GM23248 (cell line): ENCODE data around the gene ELMOD1. TPM values are rescaled to one million over a fixed set of nuclear protein-coding genes. Genes with fewer than 3 reads are reported as not detected.
A peak's percentile ranks its signal among the peaks of the same experiment; 100 is the strongest.

Experiments used
- DNase-seq: peaks from one replicate; pipeline ENCODE4 v3.0.0-alpha.2; 2015
- H2AFZ ChIP-seq: fragments of 200-600 bp; sonication (generic); 2 replicates; pipeline ENCODE4 v1.6.1; 2016; ENCODE audit warnings: antibody characterized with exemption
- H3F3A ChIP-seq: fragments of 200-600 bp; sonication (generic); 2 replicates; pipeline ENCODE4 v1.6.1; 2016; ENCODE audit warnings: mild to moderate bottlenecking, antibody characterized with exemption, mixed run types; ENCODE audit not compliant: insufficient read depth
- H3K27ac ChIP-seq: fragments of 200-600 bp; sonication (generic); 2 replicates; pipeline ENCODE4 v1.5.1; 2016; ENCODE audit warnings: mild to moderate bottlenecking
- H3K27me3 ChIP-seq: fragments of 200-600 bp; sonication (generic); replicated peaks from 2 replicates; pipeline ENCODE4 v1.6.1; 2016; ENCODE audit warnings: mild to moderate bottlenecking; ENCODE audit not compliant: insufficient read depth
- H3K36me3 ChIP-seq: fragments of 200-600 bp; sonication (generic); 2 replicates; pipeline ENCODE4 v1.6.1; 2016; ENCODE audit warnings: low read depth, mild to moderate bottlenecking
- H3K4me1 ChIP-seq: fragments of 200-600 bp; sonication (generic); 2 replicates; pipeline ENCODE4 v1.6.1; 2016; ENCODE audit warnings: mild to moderate bottlenecking; ENCODE audit not compliant: insufficient read depth
- H3K4me2 ChIP-seq: fragments of 200-600 bp; sonication (generic); one replicate; pipeline ENCODE4 v1.6.1; 2016; ENCODE audit warnings: mild to moderate bottlenecking; ENCODE audit not compliant: unreplicated experiment
- H3K4me3 ChIP-seq: fragments of 200-600 bp; sonication (generic); 2 replicates; pipeline ENCODE4 v1.5.1; 2016; ENCODE audit warnings: mild to moderate bottlenecking
- H3K79me2 ChIP-seq: fragments of 200-600 bp; sonication (generic); 2 replicates; pipeline ENCODE4 v1.6.1; 2016; ENCODE audit warnings: mild to moderate bottlenecking; ENCODE audit not compliant: insufficient read depth
- H3K9ac ChIP-seq: fragments of 200-600 bp; sonication (generic); 2 replicates; pipeline ENCODE4 v1.6.1; 2016; ENCODE audit warnings: mild to moderate bottlenecking
- H3K9me2 ChIP-seq: fragments of 200-600 bp; sonication (generic); 2 replicates; pipeline ENCODE4 v1.6.1; 2016; ENCODE audit warnings: mixed run types, mild to moderate bottlenecking, moderate library complexity; ENCODE audit not compliant: insufficient read depth
- H3K9me3 ChIP-seq: fragments of 200-600 bp; sonication (generic); one replicate; pipeline ENCODE4 v1.6.1; 2017; ENCODE audit warnings: low read depth
- H4K20me1 ChIP-seq: fragments of 200-600 bp; sonication (generic); 2 replicates; pipeline ENCODE4 v1.6.0; 2016; ENCODE audit not compliant: insufficient read depth
- EZH2 ChIP-seq: fragments of 200-600 bp; sonication (generic); IDR thresholded peaks from 2 replicates; pipeline ENCODE4 v1.6.1; 2018; ENCODE audit warnings: antibody characterized with exemption, mild to moderate bottlenecking; ENCODE audit not compliant: insufficient read depth, poor library complexity, severe bottlenecking
- EZH2phosphoT487 ChIP-seq: fragments of 200-600 bp; sonication (generic); IDR thresholded peaks from 2 replicates; pipeline ENCODE4 v1.6.1; 2018; ENCODE audit warnings: antibody characterized with exemption, moderate library complexity, mild to moderate bottlenecking, low read depth; ENCODE audit not compliant: insufficient read depth
- WGBS, 2 experiments: methylation state at CpG; one replicate each; pipeline ENCODE4 v1.1.6; 2015 to 2017; ENCODE audit warnings: low lambda C conversion rate in 2 of 2, low coverage in 1 of 2; ENCODE audit errors: missing lambda C conversion rate in 2 of 2; 5-methylcytosine and 5-hydroxymethylcytosine counted together
- in situ Hi-C: fragments of 300-500 bp; cut with MboI; formaldehyde crosslinking; loops from 2 replicates; pipeline ENCODE4 v1.15.0; 2020
- polyA plus RNA-seq: library from polyadenylated mRNA; unstranded; fragments of >200 nt; fragmentation: Nextera tagmentation; extraction: Ambion mirVana; gene quantifications from 2 replicates; pipeline ENCODE4 v1.2.1, GENCODE V29; 2016
- total RNA-seq: library from RNA; depleted of rRNA; stranded (reverse); fragments of >200 nt; shearing (Covaris generic); gene quantifications from 2 replicates; pipeline ENCODE4 v1.2.3, GENCODE V29; 2014

ELMOD1 gene
- total and polyA plus RNA-seq, 2 experiments from 2014 or later, result 0.51 TPM; not detected in 1

- Histone ChIP-seq H3K9me3 (no peaks in the 10 kb centered on the region), H3K9me2 (no peaks in the 10 kb centered on the region), H3K27me3 (peaks cover 8% of the 10 kb centered on the region; the same call in 1 of the 2 replicates), H3F3A (peaks cover 21% of the 10 kb centered on the region), H3K4me2 (peak overlapping the region; percentile 28), H2AFZ (no peak overlapping the region), H3K79me2 (no peaks in the 10 kb centered on the region), H3K4me3 (no peak overlapping the region), H3K36me3 (no peaks in the 10 kb centered on the region), H3K9ac (no peak overlapping the region), H3K4me1 (peaks cover 22% of the 10 kb centered on the region), H3K27ac (no peak overlapping the region), H4K20me1 (no peaks in the 10 kb centered on the region)
- WGBS, 2 experiments, result 44 to 49% methylated on average over 5 of the region's 5 CpGs
- in situ Hi-C loops, result loop anchor here (10.0 kb wide), 1 partner anchor 187 kb away; no protein-coding TSS in a partner anchor
- TF ChIP-seq EZH2 (no peak), EZH2phosphoT487 (no peak)
- DNase-seq, result peak; percentile 43
These were observed 3.5 kb upstream of the ELMOD1 start for GRCh38 chr11:107587306-107587979.

DNA sequence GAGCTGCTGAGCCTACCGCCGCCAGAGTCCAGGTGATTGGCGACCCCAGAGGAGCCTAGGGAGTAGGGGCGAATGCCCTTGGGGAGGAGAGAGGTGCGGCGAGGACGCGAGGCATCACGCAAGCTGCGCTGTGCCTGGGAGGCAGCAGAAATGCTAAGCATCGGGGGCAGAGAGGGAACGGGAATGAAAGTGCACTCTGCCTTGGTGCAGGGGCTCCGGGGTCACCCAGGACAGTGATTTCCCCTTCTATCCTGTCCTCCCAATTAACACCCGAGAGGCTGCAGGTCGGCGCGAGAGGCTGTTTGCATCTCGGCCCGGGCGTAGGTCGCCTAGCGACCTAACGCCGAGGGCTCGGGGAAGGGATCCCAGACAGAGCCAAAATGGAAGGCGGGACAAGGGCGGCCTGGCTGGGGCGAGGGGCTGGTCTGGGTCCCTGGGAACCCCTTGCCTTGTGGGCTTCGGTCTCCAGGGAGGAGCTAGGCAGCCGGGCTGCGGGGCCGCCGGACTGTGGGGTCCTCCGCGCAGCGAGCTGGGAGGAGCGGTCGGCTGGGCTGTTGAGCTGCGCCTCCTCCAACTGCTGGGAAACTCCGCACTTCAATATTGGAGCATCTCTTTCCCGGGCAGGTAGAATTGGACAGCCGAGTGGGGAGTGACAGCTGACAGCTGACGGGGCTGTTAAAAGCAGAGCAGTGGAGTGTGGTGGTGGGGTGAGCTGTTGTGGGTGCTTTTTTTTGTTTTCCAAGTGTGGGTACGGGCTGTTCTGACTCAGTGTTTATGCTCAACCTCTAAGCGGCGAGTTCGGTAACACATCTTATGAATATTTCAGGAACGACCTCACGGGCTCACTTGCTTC is 657 bp downstream of the ELMOD1 start:
- Histone ChIP-seq H3K4me2 (peak overlapping the region; percentile 79), H3K9ac (peak overlapping the region; percentile 50), H3K36me3 (no peaks in the 10 kb centered on the region), H3K9me2 (no peaks in the 10 kb centered on the region), H3F3A (peaks cover 24% of the 10 kb centered on the region), H3K27me3 (peaks cover 20% of the 10 kb centered on the region), H2AFZ (peak overlapping the region; percentile 83), H3K9me3 (no peaks in the 10 kb centered on the region), H3K4me1 (peaks cover 12% of the 10 kb centered on the region), H3K79me2 (no peaks in the 10 kb centered on the region), H4K20me1 (no peaks in the 10 kb centered on the region), H3K27ac (no peak overlapping the region), H3K4me3 (peak overlapping the region; percentile 73)
- DNase-seq, result peak; percentile 70
- no peak for TF ChIP-seq EZH2phosphoT487
- peak; percentile 8 for TF ChIP-seq EZH2
- in situ Hi-C loops, result no loop called here
- WGBS, 2 experiments, result 2 to 3% methylated on average over 47 to 49 of the region's 49 CpGs

GRCh38 chr11:107592231-107592590 is 1.3 kb downstream of the ELMOD1 start:
- H3K4me2 ChIP-seq, result peak overlapping the region; percentile 79
- TF ChIP-seq EZH2 (no peak), EZH2phosphoT487 (no peak)
- no peak for DNase-seq
- H3K79me2 ChIP-seq, result no peaks in the 10 kb centered on the region
- H3K9ac ChIP-seq, result no peak overlapping the region
- H3F3A ChIP-seq, result peaks cover 20% of the 10 kb centered on the region
- no peak overlapping the region for H3K27ac ChIP-seq
- H3K4me3 ChIP-seq, result peak overlapping the region; percentile 73; the same call in 1 of the 2 replicates
- peaks cover 23% of the 10 kb centered on the region for H3K27me3 ChIP-seq
- no peaks in the 10 kb centered on the region for H3K36me3 ChIP-seq
- no peaks in the 10 kb centered on the region for H3K9me2 ChIP-seq
- 6 to 10% methylated on average over 6 of the region's 6 CpGs for WGBS, 2 experiments
- peaks cover 8% of the 10 kb centered on the region for H3K4me1 ChIP-seq
- peak overlapping the region; percentile 83 for H2AFZ ChIP-seq
- H4K20me1 ChIP-seq, result no peaks in the 10 kb centered on the region
- H3K9me3 ChIP-seq, result no peaks in the 10 kb centered on the region
- in situ Hi-C loops, result no loop called here

DNA sequence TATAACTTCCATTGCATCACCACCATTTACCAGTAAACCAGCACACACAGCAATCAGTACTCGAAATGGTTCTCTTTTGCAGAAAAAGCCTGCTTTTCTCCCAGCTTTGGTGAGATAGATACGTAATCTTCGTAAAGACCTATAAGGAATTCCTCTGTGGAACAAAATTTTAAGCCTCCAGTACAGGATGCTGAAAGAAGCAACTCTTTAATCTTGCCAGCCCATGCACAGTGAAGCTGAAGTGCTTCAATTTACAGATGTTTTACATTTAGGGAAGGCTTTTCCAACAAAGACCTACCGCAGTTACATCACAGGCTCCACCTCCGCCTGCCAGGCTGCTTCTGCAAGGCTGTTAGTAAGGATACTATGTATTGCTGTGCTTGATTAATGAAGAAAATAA is 1.9 kb downstream of the ELMOD1 start:
- Histone ChIP-seq H3K9me3 (no peaks in the 10 kb centered on the region), H3F3A (peaks cover 14% of the 10 kb centered on the region), H3K4me1 (peaks cover 2% of the 10 kb centered on the region), H4K20me1 (no peaks in the 10 kb centered on the region), H3K9ac (no peak overlapping the region), H3K4me3 (no peak overlapping the region), H3K27ac (no peak overlapping the region), H3K4me2 (no peak overlapping the region), H3K79me2 (no peaks in the 10 kb centered on the region), H3K36me3 (no peaks in the 10 kb centered on the region), H3K27me3 (peaks cover 23% of the 10 kb centered on the region), H2AFZ (no peak overlapping the region), H3K9me2 (no peaks in the 10 kb centered on the region)
- 11 to 17% methylated on average over 5 of the region's 5 CpGs for WGBS, 2 experiments
- peak; percentile 17 for DNase-seq
- TF ChIP-seq EZH2phosphoT487 (no peak), EZH2 (no peak)
- in situ Hi-C loops, result no loop called here
